ENCODE measurements around the gene SH3GLB1.
A peak's percentile ranks its signal among the peaks of the same experiment; 100 is the strongest.
"Not testable (repeated sequence)": the region's sequence is repeated elsewhere in the genome, so short reads cannot be mapped to it uniquely, and the experiment has no call there.

SH3GLB1 gene

DNA sequence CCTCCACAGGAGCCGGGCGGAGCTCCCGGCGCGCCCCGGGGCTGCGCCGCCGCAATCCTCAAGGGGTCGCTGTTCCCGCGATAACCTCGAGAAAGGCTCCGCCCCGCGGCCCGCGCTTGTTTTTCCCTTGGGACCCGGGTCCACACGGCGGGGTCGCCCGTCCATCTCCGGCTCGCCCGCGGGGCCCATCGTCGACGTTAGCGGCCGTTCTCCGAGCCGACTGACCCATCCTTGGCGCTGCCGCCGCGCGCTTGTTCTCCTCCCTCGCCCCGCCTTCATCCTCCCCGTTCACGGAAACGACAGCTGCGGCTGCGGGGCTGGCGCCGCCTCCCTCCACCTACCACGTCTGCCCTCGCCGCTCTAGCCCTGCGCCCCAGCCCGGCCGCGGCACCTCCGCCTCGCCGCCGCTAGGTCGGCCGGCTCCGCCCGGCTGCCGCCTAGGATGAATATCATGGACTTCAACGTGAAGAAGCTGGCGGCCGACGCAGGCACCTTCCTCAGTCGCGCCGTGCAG lies at the start of gene SH3GLB1:
Gene SH3GLB1, plus strand, starts transcription at position 119 of the 514 bp plus-strand sequence. Its CDS starts 324 bp downstream, at position 443.
- TF ChIP-seq, protein P1, sequence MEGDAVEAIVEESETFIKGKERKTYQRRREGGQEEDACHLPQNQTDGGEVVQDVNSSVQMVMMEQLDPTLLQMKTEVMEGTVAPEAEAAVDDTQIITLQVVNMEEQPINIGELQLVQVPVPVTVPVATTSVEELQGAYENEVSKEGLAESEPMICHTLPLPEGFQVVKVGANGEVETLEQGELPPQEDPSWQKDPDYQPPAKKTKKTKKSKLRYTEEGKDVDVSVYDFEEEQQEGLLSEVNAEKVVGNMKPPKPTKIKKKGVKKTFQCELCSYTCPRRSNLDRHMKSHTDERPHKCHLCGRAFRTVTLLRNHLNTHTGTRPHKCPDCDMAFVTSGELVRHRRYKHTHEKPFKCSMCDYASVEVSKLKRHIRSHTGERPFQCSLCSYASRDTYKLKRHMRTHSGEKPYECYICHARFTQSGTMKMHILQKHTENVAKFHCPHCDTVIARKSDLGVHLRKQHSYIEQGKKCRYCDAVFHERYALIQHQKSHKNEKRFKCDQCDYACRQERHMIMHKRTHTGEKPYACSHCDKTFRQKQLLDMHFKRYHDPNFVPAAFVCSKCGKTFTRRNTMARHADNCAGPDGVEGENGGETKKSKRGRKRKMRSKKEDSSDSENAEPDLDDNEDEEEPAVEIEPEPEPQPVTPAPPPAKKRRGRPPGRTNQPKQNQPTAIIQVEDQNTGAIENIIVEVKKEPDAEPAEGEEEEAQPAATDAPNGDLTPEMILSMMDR (conservative IDR thresholded peaks at IDR 0.05; ENCODE audit: low read depth, low read length), result peak; percentile 77
- DNase-seq (ENCODE audit: low read depth), result peak; percentile 46
- H3K4me3 ChIP-seq (ENCODE audit: low read length), result peak within 1 kb of the TSS; percentile 74

DNA sequence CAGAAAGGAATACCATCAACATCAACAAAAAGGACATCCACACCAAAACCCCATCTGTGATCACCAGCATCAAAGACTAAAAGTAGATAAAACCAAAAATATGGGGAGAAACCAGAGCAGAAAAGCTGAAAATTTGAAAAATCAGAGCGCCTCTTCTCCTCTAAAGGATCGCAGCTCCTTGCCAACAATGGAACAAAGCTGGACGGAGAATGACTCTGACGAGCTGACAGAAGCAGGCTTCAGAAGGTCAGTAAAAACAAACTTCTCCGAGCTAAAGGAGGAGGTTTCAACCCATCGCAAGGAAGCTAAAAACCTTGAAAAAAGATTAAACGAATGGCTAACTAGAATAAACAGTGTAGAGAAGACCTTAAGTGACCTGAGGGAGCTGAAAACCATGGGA lies 46.0 kb upstream of the SH3GLB1 start:
- not testable (repeated sequence) for DNase-seq (ENCODE audit: low read depth); H3K4me3 ChIP-seq (ENCODE audit: low read length)

DNA sequence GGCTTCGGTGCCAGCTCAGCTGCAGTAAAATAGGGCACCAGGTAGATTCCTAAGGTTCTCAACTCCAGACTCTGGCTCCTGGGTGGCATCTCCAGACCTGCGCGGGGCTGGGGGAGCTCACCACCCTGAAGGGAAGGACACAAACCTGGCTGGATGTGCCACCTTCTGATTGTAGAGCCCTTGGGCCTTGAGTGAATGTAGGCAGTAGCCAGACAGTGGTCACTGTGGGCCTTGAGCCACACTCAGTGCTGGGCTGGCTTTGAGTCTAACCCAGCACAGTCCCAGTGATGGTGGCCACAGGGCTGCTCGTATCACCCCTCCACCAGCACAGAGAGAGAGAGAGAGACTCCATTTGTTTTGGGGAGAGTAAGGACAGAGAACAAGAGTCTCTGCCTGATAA lies 38.0 kb upstream of the SH3GLB1 start:
- DNase-seq (ENCODE audit: low read depth), result no peak
- TF ChIP-seq, protein P1 (conservative IDR thresholded peaks at IDR 0.05; ENCODE audit: low read depth, low read length), result no peak
- no peak overlapping the region for H3K4me3 ChIP-seq (ENCODE audit: low read length)

DNA sequence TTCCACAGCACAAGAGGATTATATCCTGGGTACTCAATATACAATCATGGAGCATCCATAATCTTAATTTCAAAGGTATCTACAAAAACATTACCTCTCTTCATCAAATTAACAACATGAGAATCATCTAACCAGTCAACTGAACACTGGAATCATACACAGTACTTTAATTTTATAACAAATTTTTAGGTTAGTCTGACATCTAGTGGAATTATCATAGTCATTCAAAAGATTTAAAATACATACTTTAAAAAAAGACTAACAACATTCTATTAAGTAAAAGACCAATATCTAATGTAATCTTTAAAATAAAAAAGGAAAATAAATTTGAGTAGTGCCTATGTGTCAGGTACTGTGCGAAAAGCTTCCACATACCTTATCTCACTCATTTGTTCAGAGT lies 16.8 kb upstream of the SH3GLB1 start:
- TF ChIP-seq, protein P1 (conservative IDR thresholded peaks at IDR 0.05; ENCODE audit: low read depth, low read length), result no peak
- DNase-seq (ENCODE audit: low read depth), result no peak

DNA sequence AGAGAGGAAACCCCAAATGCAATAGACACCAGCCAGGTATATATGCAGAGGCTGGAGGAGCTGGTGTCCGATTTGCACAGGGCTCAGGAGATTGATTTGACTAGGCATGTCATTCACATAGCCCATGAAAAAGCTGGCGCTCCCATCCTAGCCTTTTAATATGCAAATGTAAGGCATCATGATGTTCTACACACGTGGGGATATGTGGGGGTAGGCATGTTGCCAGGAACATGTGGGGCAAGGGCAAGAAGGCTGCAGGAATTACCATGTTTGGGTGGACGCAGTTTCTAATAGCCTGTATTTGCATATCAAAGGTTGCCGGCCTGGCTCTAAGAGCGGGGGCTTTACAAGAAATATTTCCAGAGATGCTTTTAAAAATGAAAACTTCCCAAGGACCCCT lies 11.7 kb upstream of the SH3GLB1 start:
- H3K4me3 ChIP-seq (ENCODE audit: low read length), result no peak overlapping the region
- TF ChIP-seq, protein P1 (conservative IDR thresholded peaks at IDR 0.05; ENCODE audit: low read depth, low read length), result no peak
- no peak for DNase-seq (ENCODE audit: low read depth)

More for the DNA sequence above, 16.8 kb upstream of the SH3GLB1 start:
- no peak overlapping the region for H3K4me3 ChIP-seq (ENCODE audit: low read length)

DNA sequence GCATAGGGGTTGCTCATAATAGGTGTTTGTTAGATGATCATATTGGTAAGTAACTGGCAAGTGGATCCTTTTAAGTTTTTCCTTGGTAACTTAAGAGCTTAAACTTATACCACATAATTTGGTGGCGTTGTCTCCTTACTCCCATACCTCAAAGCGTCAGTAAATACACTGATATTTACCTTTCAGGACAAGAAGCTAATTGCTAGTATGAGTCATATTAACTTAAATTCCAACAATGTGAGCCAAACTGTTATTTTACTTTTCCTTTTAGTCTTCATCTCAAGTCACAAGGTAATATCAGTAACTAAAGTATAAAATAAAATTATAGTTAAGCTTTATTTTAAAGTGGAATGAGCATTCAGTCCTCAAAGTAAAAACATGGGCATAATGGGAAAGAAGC lies 9.0 kb upstream of the SH3GLB1 start:
- DNase-seq (ENCODE audit: low read depth), result no peak
- TF ChIP-seq, protein P1 (conservative IDR thresholded peaks at IDR 0.05; ENCODE audit: low read depth, low read length), result no peak
- no peak overlapping the region for H3K4me3 ChIP-seq (ENCODE audit: low read length)

DNA sequence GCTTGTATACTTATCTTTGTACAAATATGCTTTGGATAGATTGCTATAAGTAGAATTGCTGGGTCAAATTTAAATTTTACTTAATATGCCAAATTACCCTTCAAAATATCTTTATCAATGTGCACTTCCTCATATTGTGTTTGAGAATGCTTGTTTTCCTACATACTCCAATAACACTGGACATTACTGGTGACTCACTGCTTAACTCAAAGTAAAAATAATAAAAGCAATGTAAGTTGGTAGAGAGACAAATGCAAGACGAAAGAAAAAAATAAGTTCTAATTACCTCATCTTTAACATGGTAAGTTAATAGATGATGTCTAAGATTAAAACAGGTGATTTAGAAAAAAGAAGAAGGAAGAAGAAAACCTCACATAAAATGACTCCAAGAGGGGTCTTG lies 7.9 kb upstream of the SH3GLB1 start:
- H3K4me3 ChIP-seq (ENCODE audit: low read length), result no peak overlapping the region
- DNase-seq (ENCODE audit: low read depth), result no peak
- TF ChIP-seq, protein P1 (conservative IDR thresholded peaks at IDR 0.05; ENCODE audit: low read depth, low read length), result no peak

DNA sequence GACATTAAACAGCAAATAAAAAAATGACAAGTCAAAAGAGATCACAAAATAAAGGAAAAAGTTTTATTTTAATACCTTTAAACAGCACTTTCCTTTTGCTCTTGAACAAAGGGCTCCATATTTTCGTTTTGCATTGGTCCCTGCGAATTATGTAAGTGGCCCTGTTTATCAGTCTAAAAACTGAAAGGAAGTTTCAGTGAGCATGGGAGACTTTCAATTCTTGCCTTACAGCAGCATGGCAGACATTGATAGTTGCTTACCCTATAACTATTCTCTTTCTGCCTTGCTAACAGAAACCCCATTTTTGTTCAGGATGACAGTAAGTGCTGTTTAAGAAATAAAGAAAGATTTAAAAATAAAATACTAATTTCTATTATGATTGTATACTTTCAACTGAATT lies 5.2 kb upstream of the SH3GLB1 start:
- TF ChIP-seq, protein P1 (conservative IDR thresholded peaks at IDR 0.05; ENCODE audit: low read depth, low read length), result no peak
- no peak overlapping the region for H3K4me3 ChIP-seq (ENCODE audit: low read length)
- no peak for DNase-seq (ENCODE audit: low read depth)

Data from retinal pigment epithelial cell (primary cell).